Nephron progenitor cell (in vitro differentiated cells): ENCODE measurements around the gene STK25.
"Not testable (repeated sequence)": the region's sequence is repeated elsewhere in the genome, so short reads cannot be mapped to it uniquely, and the experiment has no call there.

Experiments
- DNase-seq: peaks from one replicate; pipeline ENCODE4 v3.0.0; 2021
- H3K27ac Mint-ChIP-seq: 2 replicates; pipeline ENCODE4 v1.8.0; 2021; ENCODE audit warnings: mild to moderate bottlenecking, moderate library complexity, mixed read lengths
- H3K27me3 Mint-ChIP-seq: 2 replicates; pipeline ENCODE4 v1.8.0; 2021; ENCODE audit warnings: mild to moderate bottlenecking, low read depth, mixed read lengths; ENCODE audit not compliant: poor library complexity
- H3K36me3 Mint-ChIP-seq: 2 replicates; pipeline ENCODE4 v1.8.0; 2021; ENCODE audit warnings: low read depth, mixed read lengths
- H3K4me1 Mint-ChIP-seq: 2 replicates; pipeline ENCODE4 v1.8.0; 2021; ENCODE audit warnings: mixed read lengths
- H3K4me3 Mint-ChIP-seq: 2 replicates; pipeline ENCODE4 v1.8.0; 2021; ENCODE audit warnings: mild to moderate bottlenecking, moderate library complexity, mixed read lengths
- H3K9me3 Mint-ChIP-seq: 2 replicates; pipeline ENCODE4 v1.8.0; 2021; ENCODE audit warnings: mild to moderate bottlenecking, moderate library complexity, mixed read lengths
- TF ChIP-seq, protein P1 (sequence below): fragments of 200-600 bp; sonication (generic); IDR thresholded peaks from 2 replicates; pipeline ENCODE4 v1.5.0; 2021; ENCODE audit warnings: antibody characterized with exemption

STK25 gene

DNA sequence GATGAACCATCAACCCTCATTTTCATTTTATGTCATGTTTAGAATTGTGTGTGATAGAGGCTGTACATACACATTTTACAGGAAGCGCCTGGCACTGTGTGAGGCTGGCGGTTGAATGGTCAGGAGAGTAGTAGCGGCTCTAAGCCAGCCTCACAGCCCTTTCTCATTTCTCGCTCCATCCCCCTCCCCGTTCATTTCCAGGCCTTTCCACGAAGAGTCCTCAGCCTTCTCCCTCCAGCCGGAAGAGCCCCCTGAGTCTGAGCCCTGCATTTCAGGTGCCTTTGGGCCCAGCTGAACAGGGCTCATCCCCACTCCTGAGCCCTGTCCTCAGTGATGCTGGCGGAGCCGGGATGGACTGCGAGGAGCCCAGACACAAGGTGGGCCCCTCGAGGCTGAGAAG lies 51.8 kb downstream of the STK25 start:
- Mint-ChIP-seq H3K27me3 (no peaks in the 10 kb centered on the region), H3K4me1 (no peaks in the 10 kb centered on the region), H3K27ac (no peak overlapping the region), H3K36me3 (no peaks in the 10 kb centered on the region), H3K9me3 (no peaks in the 10 kb centered on the region), H3K4me3 (no peak overlapping the region)
- TF ChIP-seq, protein P1, sequence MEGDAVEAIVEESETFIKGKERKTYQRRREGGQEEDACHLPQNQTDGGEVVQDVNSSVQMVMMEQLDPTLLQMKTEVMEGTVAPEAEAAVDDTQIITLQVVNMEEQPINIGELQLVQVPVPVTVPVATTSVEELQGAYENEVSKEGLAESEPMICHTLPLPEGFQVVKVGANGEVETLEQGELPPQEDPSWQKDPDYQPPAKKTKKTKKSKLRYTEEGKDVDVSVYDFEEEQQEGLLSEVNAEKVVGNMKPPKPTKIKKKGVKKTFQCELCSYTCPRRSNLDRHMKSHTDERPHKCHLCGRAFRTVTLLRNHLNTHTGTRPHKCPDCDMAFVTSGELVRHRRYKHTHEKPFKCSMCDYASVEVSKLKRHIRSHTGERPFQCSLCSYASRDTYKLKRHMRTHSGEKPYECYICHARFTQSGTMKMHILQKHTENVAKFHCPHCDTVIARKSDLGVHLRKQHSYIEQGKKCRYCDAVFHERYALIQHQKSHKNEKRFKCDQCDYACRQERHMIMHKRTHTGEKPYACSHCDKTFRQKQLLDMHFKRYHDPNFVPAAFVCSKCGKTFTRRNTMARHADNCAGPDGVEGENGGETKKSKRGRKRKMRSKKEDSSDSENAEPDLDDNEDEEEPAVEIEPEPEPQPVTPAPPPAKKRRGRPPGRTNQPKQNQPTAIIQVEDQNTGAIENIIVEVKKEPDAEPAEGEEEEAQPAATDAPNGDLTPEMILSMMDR, result no peak
- no peak for DNase-seq

DNA sequence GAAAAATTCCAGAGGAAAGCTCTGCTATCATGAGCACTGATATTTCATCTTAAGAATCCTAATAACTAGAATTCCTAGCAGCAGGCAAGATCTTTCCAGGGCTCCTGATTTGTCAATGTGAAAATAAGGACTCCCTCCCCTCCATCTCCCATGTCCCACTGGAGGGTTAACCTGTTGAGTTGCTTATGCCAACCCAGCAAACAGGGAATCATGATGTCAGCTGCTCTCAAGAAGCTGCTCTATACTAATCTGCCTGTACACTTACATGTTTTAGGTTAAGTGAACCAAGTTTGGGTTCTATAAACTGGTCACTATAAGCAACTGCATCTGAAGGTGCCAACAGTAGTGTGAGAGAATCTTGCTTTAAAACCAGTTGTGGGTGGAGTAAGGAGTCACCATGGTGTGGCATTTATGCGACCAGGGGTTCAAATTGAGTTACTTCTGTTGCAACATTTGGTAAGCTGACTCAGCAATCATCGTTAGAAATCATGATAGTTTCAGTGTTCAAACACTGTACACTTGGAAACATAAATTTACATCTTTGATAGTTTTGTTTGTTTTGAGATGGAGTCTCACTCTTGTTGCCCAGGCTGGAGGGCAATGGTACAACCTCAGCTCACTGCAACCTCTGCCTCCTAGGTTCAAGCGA lies 53.4 kb downstream of the STK25 start:
- peaks cover 1% of the 10 kb centered on the region for H3K36me3 Mint-ChIP-seq
- TF ChIP-seq, protein P1, result no peak
- DNase-seq, result no peak
- no peak overlapping the region for H3K27ac Mint-ChIP-seq
- H3K9me3 Mint-ChIP-seq, result no peaks in the 10 kb centered on the region
- no peaks in the 10 kb centered on the region for H3K27me3 Mint-ChIP-seq
- H3K4me1 Mint-ChIP-seq, result no peaks in the 10 kb centered on the region
- no peak overlapping the region for H3K4me3 Mint-ChIP-seq

DNA sequence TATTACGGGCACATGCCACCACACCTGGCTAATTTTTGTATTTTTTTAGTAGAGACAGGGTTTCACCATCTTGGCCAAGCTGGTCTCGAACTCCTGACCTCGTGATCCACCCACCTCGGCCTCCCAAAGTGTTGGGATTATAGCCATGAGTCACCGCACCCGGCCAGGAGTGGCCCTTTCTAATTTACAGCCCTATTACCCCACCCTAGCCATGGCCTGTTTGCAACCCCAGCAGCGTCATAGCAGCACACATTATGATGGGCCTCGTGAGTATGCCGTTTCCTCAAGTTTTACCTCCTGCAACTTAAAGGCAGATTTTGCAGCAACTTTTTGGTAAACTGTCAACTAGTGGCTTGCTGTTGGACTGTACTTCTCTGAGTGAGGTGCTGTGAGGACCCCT lies 54.5 kb downstream of the STK25 start:
- not testable (repeated sequence) for DNase-seq, H3K27me3 Mint-ChIP-seq, H3K9me3 Mint-ChIP-seq, H3K4me1 Mint-ChIP-seq, H3K4me3 Mint-ChIP-seq, H3K27ac Mint-ChIP-seq
- H3K36me3 Mint-ChIP-seq, result peaks cover 12% of the 10 kb centered on the region

DNA sequence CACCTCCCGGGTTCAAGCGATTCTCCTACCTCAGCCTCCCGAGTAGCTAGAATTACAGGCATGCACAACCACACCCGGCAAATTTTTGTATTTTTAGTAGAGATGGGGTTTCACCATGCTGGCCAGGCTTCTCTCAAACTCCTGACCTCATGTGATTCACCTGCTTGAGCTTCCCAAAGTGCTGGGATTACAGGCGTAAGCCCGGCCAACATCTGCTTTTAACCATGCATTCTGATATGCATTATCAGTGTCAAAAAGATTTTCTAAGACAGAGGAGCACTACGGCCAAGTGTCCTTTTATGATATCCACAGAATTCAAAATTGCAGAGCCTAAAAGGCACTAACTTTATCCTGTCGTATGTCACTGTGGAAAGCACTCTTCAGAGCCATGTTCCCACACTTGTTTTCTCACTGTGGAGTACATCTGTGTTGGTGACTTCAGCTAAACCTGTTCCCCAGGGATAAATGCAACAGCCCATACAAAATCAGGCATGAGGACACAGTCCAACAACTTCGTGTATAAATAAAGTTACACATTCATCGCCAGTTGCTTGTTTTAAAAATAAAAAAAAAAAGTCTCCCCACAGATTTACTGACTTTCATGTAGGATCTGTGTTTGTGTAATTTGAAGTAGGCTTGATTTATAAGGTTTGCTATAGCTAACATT lies 56.4 kb downstream of the STK25 start:
- Mint-ChIP-seq H3K4me1 (peaks cover 5% of the 10 kb centered on the region), H3K36me3 (peaks cover 16% of the 10 kb centered on the region), H3K9me3 (no peaks in the 10 kb centered on the region), H3K27ac (peak overlapping the region; percentile 21), H3K4me3 (no peak overlapping the region), H3K27me3 (no peaks in the 10 kb centered on the region)
- TF ChIP-seq, protein P1, result no peak
- no peak for DNase-seq

DNA sequence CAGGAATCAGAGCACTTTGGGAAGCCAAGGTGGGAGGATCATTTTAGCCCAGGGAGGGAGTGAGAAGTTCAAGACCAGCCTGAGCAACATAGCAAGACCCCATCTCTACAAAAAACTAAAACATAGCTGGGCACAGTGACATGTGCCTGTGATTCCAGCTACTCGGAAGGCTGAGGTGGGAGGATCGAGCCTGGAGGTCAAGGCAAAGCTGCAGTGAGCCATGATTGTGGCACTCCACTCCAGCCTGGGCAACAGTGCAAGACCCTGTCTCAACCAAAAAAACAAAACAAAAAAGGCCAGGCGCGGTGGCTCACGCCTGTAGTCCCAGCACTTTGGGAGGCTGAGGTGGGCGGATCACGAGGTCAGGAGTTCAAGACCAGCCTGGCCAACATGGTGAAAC lies 58.3 kb downstream of the STK25 start:
- H3K4me1 Mint-ChIP-seq, H3K9me3 Mint-ChIP-seq, H3K27me3 Mint-ChIP-seq, H3K27ac Mint-ChIP-seq, H3K4me3 Mint-ChIP-seq, DNase-seq: not testable (repeated sequence)
- H3K36me3 Mint-ChIP-seq, result peaks cover 16% of the 10 kb centered on the region

DNA sequence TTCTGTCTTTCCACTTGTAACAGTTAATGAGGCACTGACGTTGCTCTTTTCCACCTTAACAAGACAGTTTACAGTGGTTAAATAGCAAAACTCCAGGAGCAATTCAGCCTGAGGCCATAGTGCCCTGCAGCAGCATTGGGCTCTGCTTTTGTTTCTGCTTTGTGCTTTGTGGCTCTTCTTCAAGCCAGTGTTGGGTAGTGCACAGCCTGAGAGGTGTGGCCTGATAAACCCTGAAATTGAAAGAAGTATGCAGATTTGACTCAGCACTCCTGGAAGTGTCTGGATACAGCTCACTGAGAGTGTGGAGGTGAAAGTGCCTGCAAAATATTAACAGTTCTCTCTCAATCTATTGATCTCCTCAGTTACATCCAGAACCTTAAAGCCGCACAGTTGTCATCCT lies 63.0 kb downstream of the STK25 start:
- Mint-ChIP-seq H3K9me3 (no peaks in the 10 kb centered on the region), H3K4me3 (no peak overlapping the region), H3K27me3 (no peaks in the 10 kb centered on the region), H3K27ac (no peak overlapping the region), H3K4me1 (peaks cover 5% of the 10 kb centered on the region), H3K36me3 (peaks cover 20% of the 10 kb centered on the region)
- TF ChIP-seq, protein P1, result no peak
- DNase-seq, result no peak
